Large intestine (tissue), 3 donors: Measurements from ENCODE around the gene HINT1. TPM values are rescaled to one million over a fixed set of nuclear protein-coding genes. Genes with fewer than 3 reads are reported as not detected.
"Not testable (repeated sequence)": the region's sequence is repeated elsewhere in the genome, so short reads cannot be mapped to it uniquely, and the experiment has no call there.

ENCODE experiments used
- DNase-seq, 2 donors: peaks; one replicate each; pipeline versions ENCODE4 v3.0.0 to v3.0.0-alpha.2; 2013
- H3K27ac ChIP-seq: one replicate; pipeline ENCODE4 v1.5.1; 2013; ENCODE audit warnings: low read length
- H3K27me3 ChIP-seq: 2 replicates; pipeline ENCODE4 v1.6.1; 2013; ENCODE audit warnings: low read length; ENCODE audit not compliant: control insufficient read depth, insufficient read depth
- H3K36me3 ChIP-seq: 2 replicates; pipeline ENCODE4 v1.6.1; 2013; ENCODE audit warnings: low read length; ENCODE audit not compliant: control insufficient read depth, insufficient read depth
- H3K4me1 ChIP-seq: one replicate; pipeline ENCODE4 v1.6.1; 2013; ENCODE audit warnings: low read length; ENCODE audit not compliant: control insufficient read depth, insufficient read depth
- H3K4me3 ChIP-seq: one replicate; pipeline ENCODE4 v1.5.1; 2013; ENCODE audit warnings: low read length
- H3K9me3 ChIP-seq: one replicate; pipeline ENCODE4 v1.6.1; 2013; ENCODE audit warnings: mild to moderate bottlenecking, low read depth, low read length, moderate library complexity; ENCODE audit not compliant: control insufficient read depth
- WGBS: methylation state at CpG from one replicate; pipeline ENCODE4 v1.1.5; 2013; ENCODE audit warnings: low lambda C conversion rate; ENCODE audit not compliant: insufficient coverage; 5-methylcytosine and 5-hydroxymethylcytosine counted together
- polyA plus RNA-seq: library from polyadenylated mRNA; unstranded; fragments of 120-200 nt; gene quantifications from one replicate; pipeline ENCODE4 v1.2.1, GENCODE V29; 2013

The HINT1 gene
- polyA plus RNA-seq, 1 donor, result 350 TPM

GRCh38 chr5:131206061-131206460 is 41.0 kb upstream of the HINT1 start:
- no peak overlapping the region for H3K4me3 ChIP-seq
- H3K36me3 ChIP-seq, result no peaks in the 10 kb centered on the region
- no peaks in the 10 kb centered on the region for H3K9me3 ChIP-seq
- no CpG with 5 or more reads among the region's 2 CpGs for WGBS
- no peaks in the 10 kb centered on the region for H3K27me3 ChIP-seq
- DNase-seq, result peak; percentile 10 to 29
- H3K4me1 ChIP-seq, result no peaks in the 10 kb centered on the region
- H3K27ac ChIP-seq, result no peak overlapping the region

GRCh38 chr5:131204964-131205363 is 39.9 kb upstream of the HINT1 start:
- Histone ChIP-seq H3K36me3 (no peaks in the 10 kb centered on the region), H3K4me1 (no peaks in the 10 kb centered on the region), H3K27ac (no peak overlapping the region), H3K9me3 (no peaks in the 10 kb centered on the region), H3K27me3 (no peaks in the 10 kb centered on the region), H3K4me3 (no peak overlapping the region)
- 83% methylated on average over 2 of the region's 2 CpGs for whole genome bisulfite sequencing
- no peak for DNase-seq

- no peaks in the 10 kb centered on the region for H3K36me3 ChIP-seq
- no peaks in the 10 kb centered on the region for H3K27me3 ChIP-seq
- no peaks in the 10 kb centered on the region for H3K4me1 ChIP-seq
- 100% methylated on average over 1 of the region's 3 CpGs for WGBS
- no peaks in the 10 kb centered on the region for H3K9me3 ChIP-seq
- no peak overlapping the region for H3K27ac ChIP-seq
- H3K4me3 ChIP-seq, result no peak overlapping the region
- DNase-seq, result no peak
These were observed 35.5 kb upstream of the HINT1 start for GRCh38 chr5:131200560-131200959.

- no peak for DNase-seq
- Histone ChIP-seq H3K36me3 (no peaks in the 10 kb centered on the region), H3K4me3 (no peak overlapping the region), H3K9me3 (no peaks in the 10 kb centered on the region), H3K4me1 (no peaks in the 10 kb centered on the region), H3K27ac (no peak overlapping the region), H3K27me3 (no peaks in the 10 kb centered on the region)
- WGBS, result 100% methylated on average over 3 of the region's 5 CpGs
These were observed 33.6 kb upstream of the HINT1 start for GRCh38 chr5:131198625-131199024.

- DNase-seq, result no peak
- Histone ChIP-seq H3K27me3 (no peaks in the 10 kb centered on the region), H3K9me3 (no peaks in the 10 kb centered on the region), H3K36me3 (no peaks in the 10 kb centered on the region), H3K4me3 (no peak overlapping the region), H3K27ac (no peak overlapping the region), H3K4me1 (no peaks in the 10 kb centered on the region)
- WGBS, result 60% methylated on average over 1 of the region's 4 CpGs
These were observed 31.3 kb upstream of the HINT1 start for GRCh38 chr5:131196331-131196730.

- Histone ChIP-seq H3K27ac (no peak overlapping the region), H3K27me3 (no peaks in the 10 kb centered on the region), H3K9me3 (no peaks in the 10 kb centered on the region), H3K4me3 (no peak overlapping the region), H3K4me1 (no peaks in the 10 kb centered on the region), H3K36me3 (no peaks in the 10 kb centered on the region)
- no peak for DNase-seq
These were observed 30.6 kb upstream of the HINT1 start for GRCh38 chr5:131195696-131196095.

GRCh38 chr5:131194725-131195124 is 29.7 kb upstream of the HINT1 start:
- no peaks in the 10 kb centered on the region for H3K9me3 ChIP-seq
- H3K36me3 ChIP-seq, result no peaks in the 10 kb centered on the region
- H3K4me3 ChIP-seq, result no peak overlapping the region
- no peaks in the 10 kb centered on the region for H3K4me1 ChIP-seq
- WGBS, result no CpG with 5 or more reads among the region's 5 CpGs
- no peak for DNase-seq
- H3K27me3 ChIP-seq, result no peaks in the 10 kb centered on the region
- no peak overlapping the region for H3K27ac ChIP-seq

- not testable (repeated sequence) for DNase-seq, H3K27ac ChIP-seq
- WGBS, result 60% methylated on average over 1 of the region's 7 CpGs
These were observed 28.8 kb upstream of the HINT1 start for GRCh38 chr5:131193897-131194296.

GRCh38 chr5:131193106-131193505 is 28.1 kb upstream of the HINT1 start:
- Histone ChIP-seq H3K27ac (no peak overlapping the region), H3K4me3 (no peak overlapping the region), H3K9me3 (no peaks in the 10 kb centered on the region), H3K36me3 (no peaks in the 10 kb centered on the region), H3K4me1 (no peaks in the 10 kb centered on the region), H3K27me3 (no peaks in the 10 kb centered on the region)
- whole genome bisulfite sequencing, result no CpG with 5 or more reads among the region's 2 CpGs
- no peak for DNase-seq

More at GRCh38 chr5:131193897-131194296, 28.8 kb upstream of the HINT1 start:
- not testable (repeated sequence) for H3K36me3 ChIP-seq, H3K4me1 ChIP-seq, H3K9me3 ChIP-seq, H3K4me3 ChIP-seq, H3K27me3 ChIP-seq

- no peak overlapping the region for H3K4me3 ChIP-seq
- 100% methylated on average over 1 of the region's 3 CpGs for WGBS
- no peak for DNase-seq
These were observed 21.7 kb upstream of the HINT1 start for GRCh38 chr5:131186561-131187256.

GRCh38 chr5:131185523-131186104 is 20.6 kb upstream of the HINT1 start:
- peaks cover 4% of the 10 kb centered on the region for H3K36me3 ChIP-seq
- H3K9me3 ChIP-seq, result no peaks in the 10 kb centered on the region
- H3K27ac ChIP-seq, result no peak overlapping the region

More at GRCh38 chr5:131186561-131187256, 21.7 kb upstream of the HINT1 start:
- Histone ChIP-seq H3K4me1 (no peaks in the 10 kb centered on the region), H3K27ac (no peak overlapping the region), H3K27me3 (no peaks in the 10 kb centered on the region), H3K9me3 (no peaks in the 10 kb centered on the region), H3K36me3 (peaks cover 4% of the 10 kb centered on the region)

More at GRCh38 chr5:131185523-131186104, 20.6 kb upstream of the HINT1 start:
- no peak for DNase-seq
- Histone ChIP-seq H3K27me3 (no peaks in the 10 kb centered on the region), H3K4me3 (no peak overlapping the region), H3K4me1 (no peaks in the 10 kb centered on the region)
